ENCODE data around the gene AK5.

AK5 gene, protein sequence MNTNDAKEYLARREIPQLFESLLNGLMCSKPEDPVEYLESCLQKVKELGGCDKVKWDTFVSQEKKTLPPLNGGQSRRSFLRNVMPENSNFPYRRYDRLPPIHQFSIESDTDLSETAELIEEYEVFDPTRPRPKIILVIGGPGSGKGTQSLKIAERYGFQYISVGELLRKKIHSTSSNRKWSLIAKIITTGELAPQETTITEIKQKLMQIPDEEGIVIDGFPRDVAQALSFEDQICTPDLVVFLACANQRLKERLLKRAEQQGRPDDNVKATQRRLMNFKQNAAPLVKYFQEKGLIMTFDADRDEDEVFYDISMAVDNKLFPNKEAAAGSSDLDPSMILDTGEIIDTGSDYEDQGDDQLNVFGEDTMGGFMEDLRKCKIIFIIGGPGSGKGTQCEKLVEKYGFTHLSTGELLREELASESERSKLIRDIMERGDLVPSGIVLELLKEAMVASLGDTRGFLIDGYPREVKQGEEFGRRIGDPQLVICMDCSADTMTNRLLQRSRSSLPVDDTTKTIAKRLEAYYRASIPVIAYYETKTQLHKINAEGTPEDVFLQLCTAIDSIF

DNA sequence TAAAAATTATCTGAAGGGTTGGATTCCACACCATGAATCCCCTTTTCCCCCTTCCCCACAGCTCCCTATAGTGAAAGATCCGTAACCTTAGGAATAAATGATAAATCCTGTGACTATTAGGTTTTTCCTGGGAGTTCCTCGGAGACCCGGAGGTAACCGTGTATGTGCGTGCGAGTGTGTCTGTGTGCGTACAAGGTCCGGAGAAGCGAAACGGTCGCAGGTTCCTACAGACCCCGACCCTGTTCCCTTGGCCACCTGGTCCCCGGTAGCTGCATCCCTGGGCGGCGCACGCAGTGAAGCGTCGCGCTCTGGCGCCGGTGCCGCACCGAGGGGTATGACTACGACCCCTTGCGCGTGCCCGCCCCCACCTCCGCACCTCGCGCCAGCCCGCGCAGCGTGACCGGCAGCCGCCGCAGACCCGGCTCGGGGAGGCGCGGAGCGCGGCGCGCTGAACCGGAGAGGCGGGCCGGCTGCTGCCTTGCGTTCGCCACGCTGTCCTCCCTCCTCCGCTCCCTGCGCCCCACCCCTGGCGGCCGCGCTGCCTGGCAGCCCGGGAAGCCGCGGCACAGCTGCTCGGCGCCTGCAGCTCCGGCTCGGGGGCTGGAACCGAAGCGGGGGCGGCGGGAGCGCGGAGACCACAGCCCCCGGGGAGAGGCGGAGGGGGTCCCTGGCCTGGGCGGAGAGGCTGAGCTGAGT lies at the start of gene AK5:
Gene AK5 (plus strand): TSS at position 529 of the 696 bp plus-strand sequence. CDS start 295 bp downstream, outside the sequence.
- H3K9me3 Mint-ChIP-seq, result no peaks in the 10 kb centered on the region
- peaks cover 14% of the 10 kb centered on the region for H3K4me1 Mint-ChIP-seq
- H3K4me3 Mint-ChIP-seq, result peak within 1 kb of the TSS; percentile 49
- peak in 1 of 2 donors; percentile 10 for DNase-seq (ENCODE audit: low spot score in 2 of 2)
- no peak within 1 kb of the TSS for H3K27ac Mint-ChIP-seq
- peak; percentile 76 for ATAC-seq
- no peaks in the 10 kb centered on the region for H3K36me3 Mint-ChIP-seq

DNA sequence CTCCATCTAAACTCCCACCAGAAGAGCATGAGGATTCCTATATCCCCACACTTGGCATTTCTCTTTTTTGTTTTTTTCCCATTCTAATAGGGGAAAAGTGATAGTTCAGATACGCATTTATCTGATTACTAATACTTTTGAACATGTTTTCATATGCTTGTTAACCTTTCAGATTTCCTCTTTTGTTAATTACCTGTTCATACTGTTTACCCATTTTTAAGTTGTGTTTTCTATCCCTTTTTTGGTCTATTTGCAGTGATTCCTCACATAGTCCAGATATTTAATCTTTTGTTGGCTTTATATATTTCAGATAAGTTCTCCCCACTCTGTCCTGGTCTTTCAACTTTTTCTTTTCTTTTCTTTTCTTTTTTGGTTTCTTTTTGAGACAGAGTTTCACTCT lies 49.0 kb upstream of the AK5 start:
- no peak for DNase-seq (ENCODE audit: low spot score in 2 of 2)
- Mint-ChIP-seq H3K4me1 (no peaks in the 10 kb centered on the region), H3K36me3 (no peaks in the 10 kb centered on the region), H3K9me3 (no peaks in the 10 kb centered on the region), H3K4me3 (no peak overlapping the region), H3K27ac (no peak overlapping the region)
- no peak for ATAC-seq

DNA sequence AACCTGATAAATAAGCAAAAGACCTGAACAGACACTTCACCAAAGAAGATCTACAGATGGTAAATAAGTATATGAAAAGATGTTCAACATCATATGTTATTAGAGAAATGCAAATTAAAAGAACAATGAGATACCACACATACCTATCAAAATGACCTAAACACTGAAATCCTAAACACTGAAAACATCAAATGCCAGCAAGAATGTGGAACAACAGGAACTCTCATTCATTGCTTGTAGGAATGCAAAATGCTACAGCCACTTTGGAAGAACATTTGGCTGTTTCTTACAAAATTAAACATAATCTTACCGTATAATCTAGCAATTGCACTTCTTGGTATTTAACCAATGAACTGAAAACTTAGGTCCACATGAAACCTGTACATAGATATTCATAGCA lies 47.7 kb upstream of the AK5 start:
- ATAC-seq, result no peak
- H3K36me3 Mint-ChIP-seq, result no peaks in the 10 kb centered on the region

DNA sequence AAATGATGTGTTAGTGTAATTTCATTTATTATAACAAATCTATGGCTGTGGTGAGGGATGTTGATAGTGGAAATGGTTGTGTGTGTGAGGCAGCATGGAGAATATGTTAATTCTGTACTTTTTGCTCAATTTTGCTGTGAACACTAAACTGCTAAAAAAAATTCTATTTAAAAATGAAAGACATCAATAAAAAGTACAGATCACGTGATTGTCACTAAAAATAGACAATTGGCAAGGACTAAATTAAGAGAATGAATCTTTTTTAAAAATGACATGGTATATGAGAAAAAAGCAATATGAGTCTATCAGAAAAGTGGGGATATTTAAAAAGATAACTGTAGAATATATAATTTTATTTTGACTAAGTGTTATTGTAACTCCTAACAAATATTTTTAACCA lies 46.9 kb upstream of the AK5 start:
- ATAC-seq, result no peak

More for the DNA sequence above, 47.7 kb upstream of the AK5 start:
- no peak overlapping the region for H3K4me3 Mint-ChIP-seq
- no peaks in the 10 kb centered on the region for H3K4me1 Mint-ChIP-seq
- H3K9me3 Mint-ChIP-seq, result no peaks in the 10 kb centered on the region
- no peak for DNase-seq (ENCODE audit: low spot score in 2 of 2)
- no peak overlapping the region for H3K27ac Mint-ChIP-seq

DNA sequence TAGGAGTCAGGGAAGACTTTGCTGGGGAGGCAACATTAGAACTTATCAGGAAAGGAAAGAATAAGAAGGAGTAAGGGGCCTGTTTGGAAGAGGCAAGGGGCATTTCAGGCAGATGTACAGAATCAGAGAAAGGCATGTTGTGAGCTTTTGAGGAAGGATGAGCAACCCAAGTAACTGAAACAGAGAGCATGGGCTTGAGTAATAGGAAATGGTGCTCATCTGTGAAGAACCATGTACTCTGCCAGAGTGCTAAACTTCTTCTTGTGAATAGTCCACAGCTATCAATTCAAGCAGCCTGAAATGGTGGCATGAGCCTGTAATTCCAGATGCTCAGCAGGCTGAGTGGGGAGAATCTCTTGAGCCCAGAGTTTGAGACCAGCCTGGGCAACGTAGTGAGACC lies 43.4 kb upstream of the AK5 start:
- ATAC-seq (peak; percentile 40), DNase-seq (ENCODE audit: low spot score in 2 of 2) (no peak)
- Mint-ChIP-seq H3K36me3 (no peaks in the 10 kb centered on the region), H3K4me3 (no peak overlapping the region), H3K9me3 (peaks cover 5% of the 10 kb centered on the region), H3K4me1 (no peaks in the 10 kb centered on the region), H3K27ac (no peak overlapping the region)

More for the DNA sequence above, 46.9 kb upstream of the AK5 start:
- H3K27ac Mint-ChIP-seq, result no peak overlapping the region
- DNase-seq (ENCODE audit: low spot score in 2 of 2), result no peak
- no peaks in the 10 kb centered on the region for H3K4me1 Mint-ChIP-seq
- no peaks in the 10 kb centered on the region for H3K36me3 Mint-ChIP-seq
- no peaks in the 10 kb centered on the region for H3K9me3 Mint-ChIP-seq
- no peak overlapping the region for H3K4me3 Mint-ChIP-seq

DNA sequence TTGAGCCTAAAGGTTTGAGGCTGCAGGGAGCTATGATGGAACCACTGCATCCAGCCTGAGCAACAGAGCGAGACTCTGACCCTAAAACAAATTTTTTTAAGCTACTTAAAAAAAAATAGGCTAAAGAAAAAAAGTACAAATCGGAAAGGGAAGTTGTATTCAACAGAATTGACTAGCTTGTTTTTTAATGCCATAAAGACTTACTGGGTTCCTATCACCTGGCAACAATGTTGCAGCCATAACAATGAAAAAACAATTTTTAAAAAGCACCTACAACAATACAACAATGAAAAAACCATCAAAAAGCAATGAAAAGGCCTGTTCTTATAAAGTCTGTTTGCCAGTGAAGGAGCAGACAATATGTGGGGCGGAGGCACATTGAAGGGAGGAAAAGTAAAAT lies 42.5 kb upstream of the AK5 start:
- ATAC-seq (no peak), DNase-seq (ENCODE audit: low spot score in 2 of 2) (no peak)
- Mint-ChIP-seq H3K9me3 (peaks cover 5% of the 10 kb centered on the region), H3K27ac (no peak overlapping the region), H3K4me3 (no peak overlapping the region), H3K36me3 (no peaks in the 10 kb centered on the region), H3K4me1 (no peaks in the 10 kb centered on the region)

DNA sequence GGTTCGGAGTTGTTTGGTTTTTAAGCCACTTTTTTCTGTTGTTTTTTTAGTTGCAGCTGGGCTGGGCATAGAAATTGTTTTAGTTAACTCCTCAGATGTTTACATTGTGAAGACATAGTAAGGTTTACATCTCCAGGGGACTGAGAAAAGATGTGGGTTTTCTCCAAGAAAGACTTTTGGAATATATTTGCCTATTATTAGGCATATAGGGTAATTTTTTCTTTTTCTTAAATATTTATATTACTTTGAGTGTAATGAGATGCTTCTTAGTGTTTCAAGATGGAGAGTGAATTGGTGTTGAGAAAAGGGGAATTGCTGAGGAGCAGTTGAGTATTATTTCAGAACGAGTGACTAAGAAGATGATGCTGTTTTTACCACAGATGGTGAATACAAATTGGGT lies 36.0 kb upstream of the AK5 start:
- H3K9me3 Mint-ChIP-seq, result peaks cover 18% of the 10 kb centered on the region

DNA sequence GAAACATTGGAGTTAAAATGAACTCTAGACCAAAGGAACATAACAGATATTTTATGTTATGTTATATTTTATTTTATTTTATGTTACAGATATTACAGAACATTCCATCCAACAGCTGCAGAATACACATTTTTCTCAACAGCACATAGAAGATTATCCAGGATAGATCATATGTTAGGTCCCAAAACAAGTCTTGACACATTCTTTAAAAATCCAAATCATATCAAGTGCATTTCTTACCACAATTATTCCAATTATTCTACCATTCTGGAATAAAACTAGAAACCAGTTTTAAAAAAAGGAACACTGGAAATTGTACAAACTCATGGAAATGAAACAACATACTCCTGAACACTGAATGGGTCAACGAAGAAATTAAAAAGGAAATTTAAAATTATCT lies 31.7 kb upstream of the AK5 start:
- peaks cover 21% of the 10 kb centered on the region for H3K9me3 Mint-ChIP-seq
- ATAC-seq, result no peak
- H3K4me1 Mint-ChIP-seq, result no peaks in the 10 kb centered on the region
- no peaks in the 10 kb centered on the region for H3K36me3 Mint-ChIP-seq
- no peak for DNase-seq (ENCODE audit: low spot score in 2 of 2)
- H3K4me3 Mint-ChIP-seq, result no peak overlapping the region
- H3K27ac Mint-ChIP-seq, result no peak overlapping the region

More for the DNA sequence above, 36.0 kb upstream of the AK5 start:
- ATAC-seq (no peak), DNase-seq (ENCODE audit: low spot score in 2 of 2) (no peak)
- no peaks in the 10 kb centered on the region for H3K4me1 Mint-ChIP-seq
- no peak overlapping the region for H3K27ac Mint-ChIP-seq
- no peaks in the 10 kb centered on the region for H3K36me3 Mint-ChIP-seq
- no peak overlapping the region for H3K4me3 Mint-ChIP-seq

DNA sequence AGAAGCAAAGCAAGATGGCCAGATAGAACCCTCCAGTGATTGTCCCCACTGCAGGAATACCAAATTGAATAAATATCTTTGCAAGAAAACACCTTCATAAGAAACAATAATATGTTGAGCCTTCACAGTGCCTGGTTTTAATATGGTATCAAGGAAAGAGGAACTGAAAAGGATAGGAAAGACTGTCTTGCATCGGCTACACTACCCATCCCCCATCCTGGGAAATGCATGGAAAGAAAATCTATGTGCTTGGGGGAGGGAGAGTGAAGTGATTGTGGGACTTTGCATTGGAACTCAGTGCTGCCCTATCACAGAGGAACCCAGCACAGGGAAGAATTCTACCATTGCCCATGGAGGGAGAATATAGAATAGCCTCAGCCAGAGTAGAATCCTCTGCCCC lies 28.6 kb upstream of the AK5 start:
- DNase-seq (ENCODE audit: low spot score in 2 of 2), result no peak
- Mint-ChIP-seq H3K9me3 (peaks cover 26% of the 10 kb centered on the region), H3K4me1 (no peaks in the 10 kb centered on the region), H3K4me3 (no peak overlapping the region), H3K27ac (no peak overlapping the region), H3K36me3 (no peaks in the 10 kb centered on the region)
- ATAC-seq, result no peak

DNA sequence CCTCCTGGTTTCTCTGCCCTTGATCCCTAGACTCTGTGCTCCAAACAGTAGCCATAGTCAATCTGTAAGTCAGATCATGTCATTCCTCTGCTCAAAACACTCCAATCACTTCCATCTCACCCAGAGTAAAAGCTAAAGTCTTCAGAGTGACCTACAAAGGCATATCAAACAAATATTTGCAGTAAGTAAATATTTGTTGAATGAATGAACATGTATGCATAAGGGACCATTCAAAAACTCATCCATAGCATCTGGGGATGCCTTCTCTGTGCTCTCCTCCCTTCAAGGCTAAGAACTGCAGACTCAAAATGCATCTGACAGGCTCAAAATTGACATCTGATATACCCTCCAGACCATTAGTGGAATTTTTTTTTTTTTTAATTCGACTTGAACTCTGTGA lies 18.1 kb upstream of the AK5 start:
- DNase-seq (ENCODE audit: low spot score in 2 of 2) (no peak), ATAC-seq (no peak)
- Mint-ChIP-seq H3K36me3 (no peaks in the 10 kb centered on the region), H3K9me3 (no peaks in the 10 kb centered on the region), H3K4me1 (no peaks in the 10 kb centered on the region), H3K4me3 (no peak overlapping the region), H3K27ac (no peak overlapping the region)

DNA sequence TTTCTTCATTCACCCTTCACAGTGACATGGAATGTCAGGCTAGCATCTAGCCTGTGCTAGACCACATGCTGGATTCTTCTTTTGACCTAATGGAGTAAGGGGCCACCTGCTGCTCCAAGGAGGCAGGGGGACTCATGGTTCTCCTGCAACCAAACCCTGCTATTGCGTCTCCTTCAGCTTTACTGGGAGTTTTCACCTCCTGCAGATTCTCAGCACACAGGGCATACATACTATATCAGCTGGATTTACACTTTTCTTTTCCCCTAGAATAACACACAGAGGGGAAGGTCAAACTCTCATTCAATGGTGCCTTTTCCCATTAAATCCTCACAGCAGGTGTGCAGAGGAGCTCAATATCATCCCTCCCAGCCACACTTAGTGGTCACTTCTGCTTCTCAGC lies 16.6 kb upstream of the AK5 start:
- H3K27ac Mint-ChIP-seq, result no peak overlapping the region
- H3K9me3 Mint-ChIP-seq, result no peaks in the 10 kb centered on the region
- H3K36me3 Mint-ChIP-seq, result no peaks in the 10 kb centered on the region
- no peak for ATAC-seq
- H3K4me3 Mint-ChIP-seq, result no peak overlapping the region
- no peaks in the 10 kb centered on the region for H3K4me1 Mint-ChIP-seq
- no peak for DNase-seq (ENCODE audit: low spot score in 2 of 2)

DNA sequence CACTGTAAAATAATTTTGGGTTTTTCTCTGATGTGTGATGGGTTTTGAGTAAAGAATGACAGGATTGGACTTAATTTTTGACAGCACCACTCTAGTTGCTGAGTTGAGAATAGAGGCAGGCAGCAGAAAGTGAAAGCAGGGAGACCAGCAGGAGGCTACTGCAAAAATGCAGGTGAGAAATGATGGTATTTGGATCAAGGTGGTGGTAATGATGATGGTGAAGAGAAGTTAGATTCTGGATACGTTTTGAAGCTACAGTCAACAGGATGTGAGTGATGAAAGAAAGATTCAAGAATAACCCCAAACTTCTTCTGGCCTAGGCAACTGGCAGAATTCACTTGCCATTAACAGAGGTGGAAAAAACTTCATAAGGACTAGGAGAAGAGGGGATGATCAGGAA lies 14.8 kb upstream of the AK5 start:
- ATAC-seq (no peak), DNase-seq (ENCODE audit: low spot score in 2 of 2) (no peak)
- no peak overlapping the region for H3K4me3 Mint-ChIP-seq
- H3K4me1 Mint-ChIP-seq, result no peaks in the 10 kb centered on the region
- no peaks in the 10 kb centered on the region for H3K9me3 Mint-ChIP-seq
- no peaks in the 10 kb centered on the region for H3K36me3 Mint-ChIP-seq
- H3K27ac Mint-ChIP-seq, result no peak overlapping the region

DNA sequence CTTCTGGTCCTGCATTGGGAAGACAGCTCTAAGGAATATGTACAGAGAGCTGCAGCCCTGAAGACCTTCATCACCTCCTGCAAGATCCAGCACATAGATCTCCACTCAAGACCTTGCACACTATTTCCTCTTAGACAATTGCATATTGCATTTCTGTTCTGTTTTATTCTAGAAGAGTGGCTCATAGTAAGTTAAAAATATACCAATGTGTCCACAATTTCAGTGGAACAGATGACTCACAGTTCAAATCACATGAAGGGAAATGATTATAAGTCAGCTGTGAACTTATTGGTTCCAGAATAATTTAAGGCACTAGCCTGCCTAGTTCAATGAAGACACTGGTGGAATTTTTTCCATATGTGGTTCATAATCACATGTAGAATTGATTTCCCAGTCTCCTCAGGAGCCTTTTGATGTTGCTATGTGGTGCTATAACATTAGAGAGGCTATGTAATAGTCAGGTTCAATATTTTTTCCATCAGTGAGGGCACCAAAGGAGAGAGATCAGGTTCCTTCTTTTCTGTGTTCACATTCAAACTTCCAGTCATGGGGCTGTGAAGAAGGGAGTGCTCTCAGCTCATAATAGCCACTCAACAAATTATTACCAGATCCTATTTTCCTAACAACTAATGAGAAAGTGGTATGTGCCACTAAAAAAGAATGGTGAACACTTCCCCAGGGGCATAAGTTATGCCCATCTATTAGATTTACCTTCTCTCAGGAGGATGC lies 9.8 kb upstream of the AK5 start:
- ATAC-seq, result no peak
- Mint-ChIP-seq H3K9me3 (no peaks in the 10 kb centered on the region), H3K27ac (no peak overlapping the region), H3K36me3 (no peaks in the 10 kb centered on the region), H3K4me1 (no peaks in the 10 kb centered on the region), H3K4me3 (no peak overlapping the region)
- DNase-seq (ENCODE audit: low spot score in 2 of 2), result no peak

DNA sequence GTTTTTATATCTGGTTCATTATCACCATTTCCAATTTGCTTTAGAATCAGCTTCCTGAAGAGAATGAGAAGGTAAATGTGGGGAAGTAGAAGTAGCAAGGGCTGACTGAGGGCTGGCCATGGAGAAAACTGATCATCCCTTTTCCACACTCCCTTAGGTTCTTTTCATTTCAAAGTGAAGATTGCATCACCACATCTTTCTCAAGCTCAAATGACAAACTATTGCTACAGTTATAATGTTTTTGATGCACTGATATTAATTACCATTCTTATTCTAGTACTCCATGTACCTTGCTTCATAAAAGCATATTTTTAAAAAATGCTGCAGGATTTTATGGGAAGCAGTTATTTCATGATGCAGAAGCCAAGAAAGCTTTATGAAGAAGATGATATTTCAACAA lies 7.9 kb upstream of the AK5 start:
- DNase-seq (ENCODE audit: low spot score in 2 of 2) (no peak), ATAC-seq (no peak)
- Mint-ChIP-seq H3K36me3 (no peaks in the 10 kb centered on the region), H3K4me1 (no peaks in the 10 kb centered on the region), H3K27ac (no peak overlapping the region), H3K9me3 (no peaks in the 10 kb centered on the region), H3K4me3 (no peak overlapping the region)

DNA sequence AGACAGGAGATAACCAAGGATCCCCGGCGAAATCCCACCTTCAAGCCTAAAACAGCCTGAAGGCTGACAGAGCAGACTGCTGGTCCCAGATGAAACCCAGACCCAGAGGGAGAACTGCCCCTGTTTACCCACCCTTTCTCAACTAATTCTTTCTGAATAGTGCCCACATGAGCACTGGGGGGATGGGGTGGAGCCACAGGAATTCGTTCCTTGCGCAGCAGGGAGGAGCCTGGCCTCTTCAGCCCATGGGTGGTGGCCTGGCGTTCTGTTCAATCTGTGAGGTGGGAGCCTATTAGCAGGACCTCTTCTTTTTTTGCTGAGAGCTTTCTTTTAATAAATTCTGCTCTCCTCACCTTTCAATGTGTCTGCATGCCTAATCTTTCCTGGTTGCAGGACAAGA lies 6.6 kb upstream of the AK5 start:
- ATAC-seq (no peak), DNase-seq (ENCODE audit: low spot score in 2 of 2) (no peak)
- Mint-ChIP-seq H3K9me3 (no peaks in the 10 kb centered on the region), H3K27ac (no peak overlapping the region), H3K4me3 (no peak overlapping the region), H3K4me1 (peaks cover 6% of the 10 kb centered on the region), H3K36me3 (no peaks in the 10 kb centered on the region)
